ENCODE results near the gene ZEB2. TPM values are rescaled to one million over a fixed set of nuclear protein-coding genes. Genes with fewer than 3 reads are reported as not detected.

The ZEB2 gene
- total RNA-seq, 1 donor from 2014 or later = 0.26 TPM

DNA sequence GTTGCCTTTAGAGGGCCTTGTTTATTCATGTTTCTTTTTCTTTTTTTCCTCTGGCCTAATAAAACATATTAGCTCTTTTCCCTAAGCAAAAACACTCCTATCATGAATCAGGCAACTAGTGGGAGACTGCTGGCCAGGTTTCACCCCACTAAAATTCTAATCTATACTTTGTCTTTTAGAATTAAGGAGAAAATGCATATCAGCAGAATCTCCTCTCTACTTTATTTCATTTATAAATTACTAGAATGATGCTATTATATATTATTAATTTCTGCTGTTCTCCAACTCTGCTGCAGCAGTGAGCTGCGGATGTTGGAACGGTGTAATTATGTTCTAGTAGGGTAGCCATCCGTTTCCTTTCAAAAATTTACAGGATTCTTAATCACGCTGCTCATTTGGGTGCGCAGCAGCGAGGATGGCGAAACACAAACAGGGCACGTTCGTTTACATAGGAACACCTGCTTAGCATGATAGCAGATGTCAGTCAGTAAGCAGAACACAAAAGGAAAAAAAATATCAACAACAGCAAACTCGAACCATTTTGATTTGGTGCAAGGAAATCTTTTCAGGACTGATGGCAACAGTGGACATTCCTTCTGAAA lies 30.5 kb downstream of the ZEB2 start:
- FAIRE-seq (no peak), DNase-seq (ENCODE audit: low read depth) (no peak)
- Histone ChIP-seq H3K27me3 (ENCODE audit: control insufficient read depth, insufficient read depth, low read length) (no peaks in the 10 kb centered on the region), H3K36me3 (ENCODE audit: control insufficient read depth, insufficient read depth, low read length) (no peaks in the 10 kb centered on the region), H3K4me3 (ENCODE audit: low read depth, low read length) (no peak overlapping the region)
- TF ChIP-seq, protein P1, sequence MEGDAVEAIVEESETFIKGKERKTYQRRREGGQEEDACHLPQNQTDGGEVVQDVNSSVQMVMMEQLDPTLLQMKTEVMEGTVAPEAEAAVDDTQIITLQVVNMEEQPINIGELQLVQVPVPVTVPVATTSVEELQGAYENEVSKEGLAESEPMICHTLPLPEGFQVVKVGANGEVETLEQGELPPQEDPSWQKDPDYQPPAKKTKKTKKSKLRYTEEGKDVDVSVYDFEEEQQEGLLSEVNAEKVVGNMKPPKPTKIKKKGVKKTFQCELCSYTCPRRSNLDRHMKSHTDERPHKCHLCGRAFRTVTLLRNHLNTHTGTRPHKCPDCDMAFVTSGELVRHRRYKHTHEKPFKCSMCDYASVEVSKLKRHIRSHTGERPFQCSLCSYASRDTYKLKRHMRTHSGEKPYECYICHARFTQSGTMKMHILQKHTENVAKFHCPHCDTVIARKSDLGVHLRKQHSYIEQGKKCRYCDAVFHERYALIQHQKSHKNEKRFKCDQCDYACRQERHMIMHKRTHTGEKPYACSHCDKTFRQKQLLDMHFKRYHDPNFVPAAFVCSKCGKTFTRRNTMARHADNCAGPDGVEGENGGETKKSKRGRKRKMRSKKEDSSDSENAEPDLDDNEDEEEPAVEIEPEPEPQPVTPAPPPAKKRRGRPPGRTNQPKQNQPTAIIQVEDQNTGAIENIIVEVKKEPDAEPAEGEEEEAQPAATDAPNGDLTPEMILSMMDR (IDR thresholded peaks at IDR 0.05; ENCODE audit: insufficient read depth, low read length, severe bottlenecking) = no peak

DNA sequence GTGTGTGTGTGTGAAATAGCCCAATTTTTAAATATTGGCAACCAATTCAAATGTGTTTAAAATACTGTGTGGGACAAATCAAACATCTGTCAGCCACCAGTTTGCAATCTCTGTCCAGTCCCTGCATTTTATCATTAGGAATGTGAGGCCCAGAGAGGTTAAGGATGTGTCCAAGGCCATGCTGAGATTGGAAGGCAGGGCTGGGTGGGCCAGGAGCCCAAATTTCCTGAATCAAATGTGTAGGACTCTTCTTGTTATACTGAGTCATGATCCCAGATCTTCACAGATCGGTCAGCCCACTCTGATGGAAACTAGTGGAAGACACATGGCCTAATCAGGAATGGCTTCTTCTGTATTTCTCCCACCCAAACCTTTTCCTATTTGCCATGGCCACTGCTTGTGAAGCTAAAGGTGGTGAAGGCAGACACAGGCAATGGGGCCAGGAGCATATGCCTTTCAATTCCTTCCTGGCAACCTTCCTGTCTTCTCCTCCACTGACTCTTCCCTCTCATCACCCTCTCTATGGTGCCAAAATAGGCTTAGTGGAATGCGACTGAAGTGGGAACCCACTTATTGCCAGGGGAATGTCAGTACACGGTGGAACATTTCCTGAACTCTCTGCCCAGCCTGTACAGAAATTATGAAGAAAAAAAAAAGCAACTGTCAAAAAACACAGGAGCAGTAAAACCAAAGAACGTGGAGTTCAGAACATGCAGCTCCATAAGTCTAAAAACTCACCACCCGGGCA lies 35.5 kb downstream of the ZEB2 start:
- Histone ChIP-seq H3K27me3 (ENCODE audit: control insufficient read depth, insufficient read depth, low read length) (no peaks in the 10 kb centered on the region), H3K4me3 (ENCODE audit: low read depth, low read length) (no peak overlapping the region), H3K36me3 (ENCODE audit: control insufficient read depth, insufficient read depth, low read length) (no peaks in the 10 kb centered on the region)
- FAIRE-seq (peak; percentile 36), DNase-seq (ENCODE audit: low read depth) (no peak)
- TF ChIP-seq, protein P1 (IDR thresholded peaks at IDR 0.05; ENCODE audit: insufficient read depth, low read length, severe bottlenecking) = no peak

DNA sequence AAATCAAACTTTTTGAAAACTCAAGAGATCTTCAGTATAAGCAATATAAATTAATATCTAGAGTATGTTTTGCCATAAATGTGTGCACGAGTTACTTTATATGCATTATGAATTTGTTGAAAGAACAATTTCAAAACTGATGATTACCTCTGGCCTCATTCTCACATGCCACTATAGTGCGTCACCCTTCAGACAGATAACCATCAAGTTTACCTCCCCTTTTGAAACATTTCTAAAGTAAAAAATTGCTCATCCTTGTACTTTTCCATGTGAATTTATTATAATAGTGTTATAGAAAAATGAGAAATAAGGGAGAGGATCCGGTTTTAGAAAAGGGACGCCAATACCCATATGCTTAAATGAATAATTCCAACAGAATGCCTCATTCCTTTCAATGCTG lies 38.3 kb downstream of the ZEB2 start:
- Histone ChIP-seq H3K4me3 (ENCODE audit: low read depth, low read length) (no peak overlapping the region), H3K27me3 (ENCODE audit: control insufficient read depth, insufficient read depth, low read length) (no peaks in the 10 kb centered on the region), H3K36me3 (ENCODE audit: control insufficient read depth, insufficient read depth, low read length) (no peaks in the 10 kb centered on the region)
- FAIRE-seq (no peak), DNase-seq (ENCODE audit: low read depth) (no peak)
- TF ChIP-seq, protein P1 (IDR thresholded peaks at IDR 0.05; ENCODE audit: insufficient read depth, low read length, severe bottlenecking) = no peak

DNA sequence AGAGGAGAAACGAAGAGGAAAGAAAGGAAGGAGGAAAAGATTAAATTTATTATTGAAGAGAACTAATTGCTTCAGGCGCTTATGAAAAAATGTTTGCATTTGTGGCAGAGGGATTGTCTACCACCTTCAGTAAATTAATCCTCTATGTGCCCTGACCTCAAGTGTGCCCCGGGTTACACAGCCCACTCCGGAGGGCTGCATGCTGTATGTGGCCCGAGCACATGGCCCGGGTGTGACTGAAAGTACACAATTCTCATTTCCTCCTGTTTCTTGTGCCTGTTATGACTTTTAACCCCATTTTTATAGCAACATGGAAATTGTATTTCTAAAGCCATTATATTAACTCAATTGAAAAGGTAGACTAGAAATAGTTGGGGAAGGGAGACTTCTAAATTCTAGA lies 38.8 kb downstream of the ZEB2 start:
- no peak for DNase-seq (ENCODE audit: low read depth)
- no peak for FAIRE-seq
- TF ChIP-seq, protein P1 (IDR thresholded peaks at IDR 0.05; ENCODE audit: insufficient read depth, low read length, severe bottlenecking) = no peak
- H3K4me3 ChIP-seq (ENCODE audit: low read depth, low read length) = no peak overlapping the region
- H3K36me3 ChIP-seq (ENCODE audit: control insufficient read depth, insufficient read depth, low read length) = no peaks in the 10 kb centered on the region
- no peaks in the 10 kb centered on the region for H3K27me3 ChIP-seq (ENCODE audit: control insufficient read depth, insufficient read depth, low read length)

DNA sequence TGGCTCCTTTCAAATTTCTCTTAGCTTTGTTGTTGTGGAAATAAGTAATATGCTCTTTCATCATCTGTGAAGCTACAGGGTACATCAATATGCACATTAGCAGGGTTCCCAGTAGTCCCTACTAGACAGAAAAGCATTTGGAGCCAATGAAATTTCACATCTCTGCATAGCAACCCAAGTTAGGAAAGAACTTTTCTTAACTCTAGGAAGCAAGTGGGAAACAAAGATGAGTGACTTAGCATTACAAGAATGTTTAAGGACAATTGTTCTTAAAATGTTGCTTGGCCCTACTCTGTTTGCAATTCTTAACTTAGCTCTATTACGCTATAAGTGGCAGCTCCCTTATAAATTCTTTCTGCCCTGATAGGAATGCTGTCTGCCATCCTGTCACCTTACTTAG lies 39.6 kb downstream of the ZEB2 start:
- FAIRE-seq (no peak), DNase-seq (ENCODE audit: low read depth) (no peak)
- TF ChIP-seq, protein P1 (IDR thresholded peaks at IDR 0.05; ENCODE audit: insufficient read depth, low read length, severe bottlenecking) = no peak
- Histone ChIP-seq H3K36me3 (ENCODE audit: control insufficient read depth, insufficient read depth, low read length) (no peaks in the 10 kb centered on the region), H3K4me3 (ENCODE audit: low read depth, low read length) (no peak overlapping the region), H3K27me3 (ENCODE audit: control insufficient read depth, insufficient read depth, low read length) (no peaks in the 10 kb centered on the region)

Measured in bronchial epithelial cell (primary cell).